ENCODE measurements around the gene ZDHHC5. TPM values are rescaled to one million over a fixed set of nuclear protein-coding genes. Genes with fewer than 3 reads are reported as not detected.
"Not testable (repeated sequence)": the region's sequence is repeated elsewhere in the genome, so short reads cannot be mapped to it uniquely, and the experiment has no call there.

ZDHHC5 gene
- total RNA-seq, 2 experiments from 2014 or later, result 62.9 to 65.5 TPM

- H3K27ac Mint-ChIP-seq, result no peak overlapping the region
- H3K27me3 Mint-ChIP-seq, result no peaks in the 10 kb centered on the region
- CTCF ChIA-PET, result interaction anchor here (1.0 to 1.5 kb wide), 2 partner anchors 24 to 101 kb away, joined by 3 read pairs; no protein-coding TSS in a partner anchor
- H3K4me1 Mint-ChIP-seq, result no peaks in the 10 kb centered on the region
- peaks cover 48% of the 10 kb centered on the region for H3K36me3 Mint-ChIP-seq (ENCODE audit: low read depth)
- H3K4me3 Mint-ChIP-seq, result no peak overlapping the region
- no peak for DNase-seq
- POLR2A ChIA-PET, result no interaction called here
- no peaks in the 10 kb centered on the region for H3K9me3 Mint-ChIP-seq
These were observed 31.9 kb downstream of the ZDHHC5 start for GRCh38 chr11:57699813-57700212.

- Mint-ChIP-seq H3K9me3 (no peaks in the 10 kb centered on the region), H3K4me3 (no peak overlapping the region), H3K27ac (no peak overlapping the region), H3K27me3 (no peaks in the 10 kb centered on the region), H3K4me1 (no peaks in the 10 kb centered on the region), H3K36me3 (ENCODE audit: low read depth) (peaks cover 48% of the 10 kb centered on the region)
- CTCF ChIA-PET, result interaction anchor here (1.0 to 1.5 kb wide), 2 partner anchors 24 to 100 kb away, joined by 3 read pairs; no protein-coding TSS in a partner anchor
- POLR2A ChIA-PET, result no interaction called here
- no peak for DNase-seq
These were observed 32.5 kb downstream of the ZDHHC5 start for GRCh38 chr11:57700425-57700824.

GRCh38 chr11:57703341-57703740 lies 35.4 kb downstream of the ZDHHC5 start:
- no peak for DNase-seq
- H3K9me3 Mint-ChIP-seq, result no peaks in the 10 kb centered on the region
- H3K4me3 Mint-ChIP-seq, result no peak overlapping the region
- H3K4me1 Mint-ChIP-seq, result peaks cover 4% of the 10 kb centered on the region
- CTCF ChIA-PET, result interaction anchor here (0.7 kb wide), 1 partner anchor 341 kb away, joined by 3 read pairs; no protein-coding TSS in a partner anchor
- H3K27me3 Mint-ChIP-seq, result no peaks in the 10 kb centered on the region
- POLR2A ChIA-PET, result no interaction called here
- no peak overlapping the region for H3K27ac Mint-ChIP-seq
- H3K36me3 Mint-ChIP-seq (ENCODE audit: low read depth), result peaks cover 36% of the 10 kb centered on the region

GRCh38 chr11:57704932-57705331 lies 37.0 kb downstream of the ZDHHC5 start:
- no peaks in the 10 kb centered on the region for H3K27me3 Mint-ChIP-seq
- no peaks in the 10 kb centered on the region for H3K9me3 Mint-ChIP-seq
- DNase-seq, result no peak
- ChIA-PET CTCF (interaction anchor here (0.9 to 1.8 kb wide), 2 partner anchors 30 to 61 kb away, joined by 4 read pairs; no protein-coding TSS in a partner anchor), POLR2A (interaction anchor here (0.7 kb wide), 1 partner anchor 53 kb away, joined by 7 read pairs; no protein-coding TSS in a partner anchor)
- peaks cover 15% of the 10 kb centered on the region for H3K4me1 Mint-ChIP-seq
- peak overlapping the region; percentile 7 for H3K27ac Mint-ChIP-seq
- H3K4me3 Mint-ChIP-seq, result no peak overlapping the region
- peaks cover 28% of the 10 kb centered on the region for H3K36me3 Mint-ChIP-seq (ENCODE audit: low read depth)

- H3K4me3 Mint-ChIP-seq, H3K9me3 Mint-ChIP-seq, H3K27ac Mint-ChIP-seq, DNase-seq, H3K27me3 Mint-ChIP-seq: not testable (repeated sequence)
- CTCF ChIA-PET, result interaction anchor here (1.4 to 1.8 kb wide), 2 partner anchors 17 to 30 kb away, joined by 3 to 4 read pairs; no protein-coding TSS in a partner anchor
- peaks cover 26% of the 10 kb centered on the region for H3K36me3 Mint-ChIP-seq (ENCODE audit: low read depth)
- POLR2A ChIA-PET, result interaction anchor here (0.7 kb wide), 1 partner anchor 52 kb away, joined by 7 read pairs; no protein-coding TSS in a partner anchor
- peaks cover 18% of the 10 kb centered on the region for H3K4me1 Mint-ChIP-seq
These were observed 37.5 kb downstream of the ZDHHC5 start for GRCh38 chr11:57705432-57705831.

GRCh38 chr11:57709802-57710367 lies 42.0 kb downstream of the ZDHHC5 start:
- ChIA-PET POLR2A (no interaction called here), CTCF (interaction anchor here (1.1 to 2.2 kb wide), 2 partner anchors 8 to 22 kb away, joined by 4 to 5 read pairs; no protein-coding TSS in a partner anchor)
- Mint-ChIP-seq H3K4me1 (peaks cover 48% of the 10 kb centered on the region), H3K36me3 (ENCODE audit: low read depth) (peaks cover 10% of the 10 kb centered on the region), H3K9me3 (no peaks in the 10 kb centered on the region), H3K27me3 (no peaks in the 10 kb centered on the region), H3K4me3 (no peak overlapping the region), H3K27ac (no peak overlapping the region)
- DNase-seq, result no peak

- Mint-ChIP-seq H3K4me1 (peaks cover 48% of the 10 kb centered on the region), H3K27me3 (no peaks in the 10 kb centered on the region), H3K36me3 (ENCODE audit: low read depth) (peaks cover 12% of the 10 kb centered on the region), H3K4me3 (peak within 1 kb of the TSS; percentile 92), H3K9me3 (no peaks in the 10 kb centered on the region), H3K27ac (peak within 1 kb of the TSS; percentile 93)
- DNase-seq, result peak; percentile 86
- CTCF ChIA-PET, result interaction anchor here (0.7 to 2.7 kb wide), 5 partner anchors 9 to 119 kb away, joined by 3 to 9 read pairs (median 5); no protein-coding TSS in a partner anchor
- POLR2A ChIA-PET, result interaction anchor here (0.6 to 0.9 kb wide), 2 partner anchors 30 to 39 kb away, joined by 3 to 4 read pairs; partner anchors contain the start of gene SELENOH
These were observed 43.7 kb downstream of the ZDHHC5 start, which contains the start of gene MED19 for GRCh38 chr11:57711414-57712255. Gene MED19 (minus strand): TSS chr11:57712215. CDS start chr11:57712179, 36 bp downstream.

GRCh38 chr11:57712256-57713150 lies 44.6 kb downstream of the ZDHHC5 start, which contains the start of gene TMX2:
Gene TMX2 (plus strand): TSS chr11:57712593. CDS start chr11:57712619, 26 bp downstream.
- H3K36me3 Mint-ChIP-seq (ENCODE audit: low read depth), result peaks cover 12% of the 10 kb centered on the region
- ChIA-PET CTCF (interaction anchor here (0.6 to 2.7 kb wide), 9 partner anchors 8 to 120 kb away, joined by 3 to 9 read pairs (median 4); no protein-coding TSS in a partner anchor), POLR2A (interaction anchor here (0.6 to 0.9 kb wide), 2 partner anchors 29 to 40 kb away, joined by 3 to 4 read pairs; partner anchors contain the start of gene SELENOH)
- peak within 1 kb of the TSS; percentile 93 for H3K27ac Mint-ChIP-seq
- H3K4me1 Mint-ChIP-seq, result peaks cover 48% of the 10 kb centered on the region
- peak; percentile 94 for DNase-seq
- no peaks in the 10 kb centered on the region for H3K9me3 Mint-ChIP-seq
- H3K27me3 Mint-ChIP-seq, result no peaks in the 10 kb centered on the region
- H3K4me3 Mint-ChIP-seq, result peak within 1 kb of the TSS; percentile 92

- Mint-ChIP-seq H3K36me3 (ENCODE audit: low read depth) (peaks cover 18% of the 10 kb centered on the region), H3K27ac (peak overlapping the region; percentile 7), H3K9me3 (no peaks in the 10 kb centered on the region), H3K4me1 (peaks cover 41% of the 10 kb centered on the region), H3K4me3 (peak overlapping the region; percentile 92), H3K27me3 (no peaks in the 10 kb centered on the region)
- DNase-seq, result no peak
- ChIA-PET POLR2A (no interaction called here), CTCF (interaction anchor here (0.6 to 2.7 kb wide), 5 partner anchors 9 to 186 kb away, joined by 3 to 9 read pairs (median 4); no protein-coding TSS in a partner anchor)
These were observed 45.9 kb downstream of the ZDHHC5 start for GRCh38 chr11:57713835-57714234.

- DNase-seq, H3K9me3 Mint-ChIP-seq, H3K27ac Mint-ChIP-seq, H3K4me3 Mint-ChIP-seq, POLR2A ChIA-PET, H3K27me3 Mint-ChIP-seq, CTCF ChIA-PET: not testable (repeated sequence)
- H3K36me3 Mint-ChIP-seq (ENCODE audit: low read depth), result peaks cover 18% of the 10 kb centered on the region
- H3K4me1 Mint-ChIP-seq, result peaks cover 17% of the 10 kb centered on the region
These were observed 48.8 kb downstream of the ZDHHC5 start for GRCh38 chr11:57716726-57717125.

GRCh38 chr11:57727185-57727584 lies 59.3 kb downstream of the ZDHHC5 start:
- POLR2A ChIA-PET, result no interaction called here
- peaks cover 14% of the 10 kb centered on the region for H3K4me1 Mint-ChIP-seq
- H3K4me3 Mint-ChIP-seq, result no peak overlapping the region
- no peaks in the 10 kb centered on the region for H3K9me3 Mint-ChIP-seq
- no peaks in the 10 kb centered on the region for H3K36me3 Mint-ChIP-seq (ENCODE audit: low read depth)
- no peak overlapping the region for H3K27ac Mint-ChIP-seq
- DNase-seq, result no peak
- no peaks in the 10 kb centered on the region for H3K27me3 Mint-ChIP-seq
- CTCF ChIA-PET, result no interaction called here

GRCh38 chr11:57728829-57729228 lies 60.9 kb downstream of the ZDHHC5 start:
- Mint-ChIP-seq H3K4me1 (peaks cover 14% of the 10 kb centered on the region), H3K36me3 (ENCODE audit: low read depth) (no peaks in the 10 kb centered on the region), H3K27me3 (no peaks in the 10 kb centered on the region), H3K4me3 (no peak overlapping the region), H3K9me3 (no peaks in the 10 kb centered on the region), H3K27ac (no peak overlapping the region)
- ChIA-PET POLR2A (no interaction called here), CTCF (interaction anchor here (1.5 to 1.8 kb wide), 3 partner anchors 12 to 88 kb away, joined by 3 to 5 read pairs (median 4); partner anchors contain the start of gene SELENOH)
- DNase-seq, result no peak

All from activated CD4-positive, alpha-beta T cell treated with anti-CD3 and anti-CD28 coated beads, Interleukin-2, amount 10 ng/mL, durations not matched to agents 7 days and 5 days (primary cell).